ENCODE data around the gene EDRF1. TPM values are rescaled to one million over a fixed set of nuclear protein-coding genes. Genes with fewer than 3 reads are reported as not detected.

EDRF1 gene
- total and polyA plus RNA-seq, 2 experiments from 2014 or later, result 25.0 to 48.8 TPM

GRCh38 chr10:125802739-125803138, 83.2 kb downstream of the EDRF1 start:
- no peak overlapping the region for H3K4me2 ChIP-seq
- peaks cover 8% of the 10 kb centered on the region; the same call in 1 of the 2 replicates for H3K9me2 ChIP-seq (ENCODE audit: insufficient read depth)
- Mint-ChIP-seq H3K36me3 (ENCODE audit: low read depth) (peaks cover 53% of the 10 kb centered on the region), H3K4me3 (no peak overlapping the region), H3K27me3 (ENCODE audit: insufficient read depth, low read depth, poor library complexity) (peaks cover 5% of the 10 kb centered on the region), H3K4me1 (peaks cover 8% of the 10 kb centered on the region), H3K27ac (no peak overlapping the region), H3K9me3 (no peaks in the 10 kb centered on the region)
- H3K4me3 ChIP-seq, result no peak overlapping the region
- H3K4me1 ChIP-seq (ENCODE audit: insufficient read depth), result no peaks in the 10 kb centered on the region
- no peak for ATAC-seq
- H3K79me2 ChIP-seq (replicated peaks; ENCODE audit: insufficient read depth), result no peaks in the 10 kb centered on the region
- TF ChIP-seq, protein P1, sequence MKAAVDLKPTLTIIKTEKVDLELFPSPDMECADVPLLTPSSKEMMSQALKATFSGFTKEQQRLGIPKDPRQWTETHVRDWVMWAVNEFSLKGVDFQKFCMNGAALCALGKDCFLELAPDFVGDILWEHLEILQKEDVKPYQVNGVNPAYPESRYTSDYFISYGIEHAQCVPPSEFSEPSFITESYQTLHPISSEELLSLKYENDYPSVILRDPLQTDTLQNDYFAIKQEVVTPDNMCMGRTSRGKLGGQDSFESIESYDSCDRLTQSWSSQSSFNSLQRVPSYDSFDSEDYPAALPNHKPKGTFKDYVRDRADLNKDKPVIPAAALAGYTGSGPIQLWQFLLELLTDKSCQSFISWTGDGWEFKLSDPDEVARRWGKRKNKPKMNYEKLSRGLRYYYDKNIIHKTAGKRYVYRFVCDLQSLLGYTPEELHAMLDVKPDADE (IDR thresholded peaks at IDR 0.05), result no peak
- no peak for TF ChIP-seq ZNF114 (CRISPR knock-in tag; IDR thresholded peaks at IDR 0.05)
- TF ChIP-seq POLR2AphosphoS5 (IDR thresholded peaks at IDR 0.05; ENCODE audit: low read depth), result no peak
- no peak for TF ChIP-seq STAT1 (IDR thresholded peaks at IDR 0.05; ENCODE audit: unreplicated experiment)
- no peak for TF ChIP-seq CREB1 (CRISPR knock-in tag; IDR thresholded peaks at IDR 0.05; ENCODE audit: low read depth)
- TF ChIP-seq, protein P2, sequence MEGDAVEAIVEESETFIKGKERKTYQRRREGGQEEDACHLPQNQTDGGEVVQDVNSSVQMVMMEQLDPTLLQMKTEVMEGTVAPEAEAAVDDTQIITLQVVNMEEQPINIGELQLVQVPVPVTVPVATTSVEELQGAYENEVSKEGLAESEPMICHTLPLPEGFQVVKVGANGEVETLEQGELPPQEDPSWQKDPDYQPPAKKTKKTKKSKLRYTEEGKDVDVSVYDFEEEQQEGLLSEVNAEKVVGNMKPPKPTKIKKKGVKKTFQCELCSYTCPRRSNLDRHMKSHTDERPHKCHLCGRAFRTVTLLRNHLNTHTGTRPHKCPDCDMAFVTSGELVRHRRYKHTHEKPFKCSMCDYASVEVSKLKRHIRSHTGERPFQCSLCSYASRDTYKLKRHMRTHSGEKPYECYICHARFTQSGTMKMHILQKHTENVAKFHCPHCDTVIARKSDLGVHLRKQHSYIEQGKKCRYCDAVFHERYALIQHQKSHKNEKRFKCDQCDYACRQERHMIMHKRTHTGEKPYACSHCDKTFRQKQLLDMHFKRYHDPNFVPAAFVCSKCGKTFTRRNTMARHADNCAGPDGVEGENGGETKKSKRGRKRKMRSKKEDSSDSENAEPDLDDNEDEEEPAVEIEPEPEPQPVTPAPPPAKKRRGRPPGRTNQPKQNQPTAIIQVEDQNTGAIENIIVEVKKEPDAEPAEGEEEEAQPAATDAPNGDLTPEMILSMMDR (conservative IDR thresholded peaks at IDR 0.05; ENCODE audit: low read depth in 2 of 2), result no peak
- TF ChIP-seq ZNF331 (CRISPR knock-in tag; IDR thresholded peaks at IDR 0.05; ENCODE audit: low read depth), result no peak
- no peak for TF ChIP-seq EZH2 (IDR thresholded peaks at IDR 0.05; ENCODE audit: low read depth, unreplicated experiment)
- no peak for TF ChIP-seq NANOG (IDR thresholded peaks at IDR 0.05; ENCODE audit: borderline replicate concordance)
- TF ChIP-seq, protein P3, sequence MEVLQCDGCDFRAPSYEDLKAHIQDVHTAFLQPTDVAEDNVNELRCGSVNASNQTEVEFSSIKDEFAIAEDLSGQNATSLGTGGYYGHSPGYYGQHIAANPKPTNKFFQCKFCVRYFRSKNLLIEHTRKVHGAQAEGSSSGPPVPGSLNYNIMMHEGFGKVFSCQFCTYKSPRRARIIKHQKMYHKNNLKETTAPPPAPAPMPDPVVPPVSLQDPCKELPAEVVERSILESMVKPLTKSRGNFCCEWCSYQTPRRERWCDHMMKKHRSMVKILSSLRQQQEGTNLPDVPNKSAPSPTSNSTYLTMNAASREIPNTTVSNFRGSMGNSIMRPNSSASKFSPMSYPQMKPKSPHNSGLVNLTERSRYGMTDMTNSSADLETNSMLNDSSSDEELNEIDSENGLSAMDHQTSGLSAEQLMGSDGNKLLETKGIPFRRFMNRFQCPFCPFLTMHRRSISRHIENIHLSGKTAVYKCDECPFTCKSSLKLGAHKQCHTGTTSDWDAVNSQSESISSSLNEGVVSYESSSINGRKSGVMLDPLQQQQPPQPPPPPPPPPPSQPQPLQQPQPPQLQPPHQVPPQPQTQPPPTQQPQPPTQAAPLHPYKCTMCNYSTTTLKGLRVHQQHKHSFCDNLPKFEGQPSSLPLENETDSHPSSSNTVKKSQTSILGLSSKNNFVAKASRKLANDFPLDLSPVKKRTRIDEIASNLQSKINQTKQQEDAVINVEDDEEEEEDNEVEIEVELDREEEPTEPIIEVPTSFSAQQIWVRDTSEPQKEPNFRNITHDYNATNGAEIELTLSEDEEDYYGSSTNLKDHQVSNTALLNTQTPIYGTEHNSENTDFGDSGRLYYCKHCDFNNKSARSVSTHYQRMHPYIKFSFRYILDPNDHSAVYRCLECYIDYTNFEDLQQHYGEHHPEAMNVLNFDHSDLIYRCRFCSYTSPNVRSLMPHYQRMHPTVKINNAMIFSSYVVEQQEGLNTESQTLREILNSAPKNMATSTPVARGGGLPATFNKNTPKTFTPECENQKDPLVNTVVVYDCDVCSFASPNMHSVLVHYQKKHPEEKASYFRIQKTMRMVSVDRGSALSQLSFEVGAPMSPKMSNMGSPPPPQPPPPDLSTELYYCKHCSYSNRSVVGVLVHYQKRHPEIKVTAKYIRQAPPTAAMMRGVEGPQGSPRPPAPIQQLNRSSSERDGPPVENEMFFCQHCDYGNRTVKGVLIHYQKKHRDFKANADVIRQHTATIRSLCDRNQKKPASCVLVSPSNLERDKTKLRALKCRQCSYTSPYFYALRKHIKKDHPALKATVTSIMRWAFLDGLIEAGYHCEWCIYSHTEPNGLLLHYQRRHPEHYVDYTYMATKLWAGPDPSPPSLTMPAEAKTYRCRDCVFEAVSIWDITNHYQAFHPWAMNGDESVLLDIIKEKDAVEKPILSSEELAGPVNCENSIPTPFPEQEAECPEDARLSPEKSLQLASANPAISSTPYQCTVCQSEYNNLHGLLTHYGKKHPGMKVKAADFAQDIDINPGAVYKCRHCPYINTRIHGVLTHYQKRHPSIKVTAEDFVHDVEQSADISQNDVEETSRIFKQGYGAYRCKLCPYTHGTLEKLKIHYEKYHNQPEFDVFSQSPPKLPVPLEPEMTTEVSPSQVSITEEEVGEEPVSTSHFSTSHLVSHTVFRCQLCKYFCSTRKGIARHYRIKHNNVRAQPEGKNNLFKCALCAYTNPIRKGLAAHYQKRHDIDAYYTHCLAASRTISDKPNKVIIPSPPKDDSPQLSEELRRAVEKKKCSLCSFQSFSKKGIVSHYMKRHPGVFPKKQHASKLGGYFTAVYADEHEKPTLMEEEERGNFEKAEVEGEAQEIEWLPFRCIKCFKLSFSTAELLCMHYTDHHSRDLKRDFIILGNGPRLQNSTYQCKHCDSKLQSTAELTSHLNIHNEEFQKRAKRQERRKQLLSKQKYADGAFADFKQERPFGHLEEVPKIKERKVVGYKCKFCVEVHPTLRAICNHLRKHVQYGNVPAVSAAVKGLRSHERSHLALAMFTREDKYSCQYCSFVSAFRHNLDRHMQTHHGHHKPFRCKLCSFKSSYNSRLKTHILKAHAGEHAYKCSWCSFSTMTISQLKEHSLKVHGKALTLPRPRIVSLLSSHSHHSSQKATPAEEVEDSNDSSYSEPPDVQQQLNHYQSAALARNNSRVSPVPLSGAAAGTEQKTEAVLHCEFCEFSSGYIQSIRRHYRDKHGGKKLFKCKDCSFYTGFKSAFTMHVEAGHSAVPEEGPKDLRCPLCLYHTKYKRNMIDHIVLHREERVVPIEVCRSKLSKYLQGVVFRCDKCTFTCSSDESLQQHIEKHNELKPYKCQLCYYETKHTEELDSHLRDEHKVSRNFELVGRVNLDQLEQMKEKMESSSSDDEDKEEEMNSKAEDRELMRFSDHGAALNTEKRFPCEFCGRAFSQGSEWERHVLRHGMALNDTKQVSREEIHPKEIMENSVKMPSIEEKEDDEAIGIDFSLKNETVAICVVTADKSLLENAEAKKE (CRISPR knock-in tag; IDR thresholded peaks at IDR 0.05), result no peak
- no peak for TF ChIP-seq EZH2phosphoT487 (IDR thresholded peaks at IDR 0.05; ENCODE audit: unreplicated experiment)
- TF ChIP-seq JUNB (IDR thresholded peaks at IDR 0.05; ENCODE audit: unreplicated experiment), result no peak
- TF ChIP-seq, protein P4, sequence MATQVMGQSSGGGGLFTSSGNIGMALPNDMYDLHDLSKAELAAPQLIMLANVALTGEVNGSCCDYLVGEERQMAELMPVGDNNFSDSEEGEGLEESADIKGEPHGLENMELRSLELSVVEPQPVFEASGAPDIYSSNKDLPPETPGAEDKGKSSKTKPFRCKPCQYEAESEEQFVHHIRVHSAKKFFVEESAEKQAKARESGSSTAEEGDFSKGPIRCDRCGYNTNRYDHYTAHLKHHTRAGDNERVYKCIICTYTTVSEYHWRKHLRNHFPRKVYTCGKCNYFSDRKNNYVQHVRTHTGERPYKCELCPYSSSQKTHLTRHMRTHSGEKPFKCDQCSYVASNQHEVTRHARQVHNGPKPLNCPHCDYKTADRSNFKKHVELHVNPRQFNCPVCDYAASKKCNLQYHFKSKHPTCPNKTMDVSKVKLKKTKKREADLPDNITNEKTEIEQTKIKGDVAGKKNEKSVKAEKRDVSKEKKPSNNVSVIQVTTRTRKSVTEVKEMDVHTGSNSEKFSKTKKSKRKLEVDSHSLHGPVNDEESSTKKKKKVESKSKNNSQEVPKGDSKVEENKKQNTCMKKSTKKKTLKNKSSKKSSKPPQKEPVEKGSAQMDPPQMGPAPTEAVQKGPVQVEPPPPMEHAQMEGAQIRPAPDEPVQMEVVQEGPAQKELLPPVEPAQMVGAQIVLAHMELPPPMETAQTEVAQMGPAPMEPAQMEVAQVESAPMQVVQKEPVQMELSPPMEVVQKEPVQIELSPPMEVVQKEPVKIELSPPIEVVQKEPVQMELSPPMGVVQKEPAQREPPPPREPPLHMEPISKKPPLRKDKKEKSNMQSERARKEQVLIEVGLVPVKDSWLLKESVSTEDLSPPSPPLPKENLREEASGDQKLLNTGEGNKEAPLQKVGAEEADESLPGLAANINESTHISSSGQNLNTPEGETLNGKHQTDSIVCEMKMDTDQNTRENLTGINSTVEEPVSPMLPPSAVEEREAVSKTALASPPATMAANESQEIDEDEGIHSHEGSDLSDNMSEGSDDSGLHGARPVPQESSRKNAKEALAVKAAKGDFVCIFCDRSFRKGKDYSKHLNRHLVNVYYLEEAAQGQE (IDR thresholded peaks at IDR 0.05; ENCODE audit: unreplicated experiment), result no peak
- H4K20me1 ChIP-seq (replicated peaks; ENCODE audit: insufficient read depth), result no peaks in the 10 kb centered on the region; the same call in 1 of the 2 replicates
- H3F3A ChIP-seq (replicated peaks; ENCODE audit: low read depth), result no peaks in the 10 kb centered on the region
- H2AFZ ChIP-seq, result no peak overlapping the region
- no peak for DNase-seq (ENCODE audit: low spot score)
- no peaks in the 10 kb centered on the region for H3K27me3 ChIP-seq (ENCODE audit: insufficient read depth)
- no peak overlapping the region for H3K27ac ChIP-seq (ENCODE audit: low read depth)
- H3K36me3 ChIP-seq (ENCODE audit: insufficient read depth), result no peaks in the 10 kb centered on the region

Measured in GM23338 (cell line).